HG02571 (cell line): Measurements from ENCODE around the gene BSN.

Experiments
- ATAC-seq: cut with Tn5 transposase; IDR thresholded peaks from one replicate; pipeline ENCODE4 v1.9.1; 2021; ENCODE audit warnings: mild to moderate bottlenecking, moderate library complexity; ENCODE audit not compliant: unreplicated experiment

The BSN gene

DNA sequence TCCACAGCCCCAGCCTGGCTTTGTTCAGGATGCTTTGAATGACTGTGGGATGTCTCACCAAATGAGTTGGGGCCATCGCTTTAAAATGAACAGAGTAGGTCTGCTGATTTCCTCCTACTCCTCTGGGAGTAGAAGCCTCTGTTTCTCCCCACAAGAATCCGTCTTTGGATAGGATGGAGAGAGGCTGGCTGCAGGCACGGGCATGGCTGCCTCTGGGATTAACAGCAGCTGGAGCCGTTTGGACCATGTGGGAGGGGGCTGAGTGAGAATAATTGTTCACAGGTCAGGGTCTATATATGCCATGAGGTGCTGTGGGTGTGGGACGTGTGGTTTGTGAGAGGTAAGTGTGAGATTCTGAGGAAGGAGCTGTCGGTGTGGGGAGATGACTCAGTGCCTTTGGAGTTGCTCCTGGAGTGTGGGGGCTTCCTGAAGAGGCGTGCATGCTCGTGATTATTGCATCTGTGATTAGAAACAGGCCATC lies 71.9 kb downstream of the BSN start:
- ATAC-seq = no peak

DNA sequence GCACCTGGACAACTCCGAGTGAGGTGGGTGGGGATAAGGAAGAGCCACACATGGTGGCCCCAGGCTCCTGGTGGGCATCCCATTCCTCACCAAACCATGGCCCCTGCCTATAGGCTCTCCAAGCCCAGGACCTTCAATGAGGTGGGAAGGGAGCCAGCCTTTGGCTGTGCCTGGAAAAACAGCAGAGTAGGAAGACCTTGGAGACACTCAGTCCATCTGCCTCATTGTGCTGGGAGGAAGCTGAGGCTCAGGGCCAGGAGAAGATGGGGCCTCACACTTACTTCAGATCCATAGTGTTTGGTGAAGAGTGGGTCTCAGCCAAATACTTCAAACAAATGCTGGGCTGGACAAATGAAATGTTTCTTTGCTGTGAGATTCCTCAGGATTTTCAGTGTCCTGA lies 72.5 kb downstream of the BSN start:
- no peak for ATAC-seq

DNA sequence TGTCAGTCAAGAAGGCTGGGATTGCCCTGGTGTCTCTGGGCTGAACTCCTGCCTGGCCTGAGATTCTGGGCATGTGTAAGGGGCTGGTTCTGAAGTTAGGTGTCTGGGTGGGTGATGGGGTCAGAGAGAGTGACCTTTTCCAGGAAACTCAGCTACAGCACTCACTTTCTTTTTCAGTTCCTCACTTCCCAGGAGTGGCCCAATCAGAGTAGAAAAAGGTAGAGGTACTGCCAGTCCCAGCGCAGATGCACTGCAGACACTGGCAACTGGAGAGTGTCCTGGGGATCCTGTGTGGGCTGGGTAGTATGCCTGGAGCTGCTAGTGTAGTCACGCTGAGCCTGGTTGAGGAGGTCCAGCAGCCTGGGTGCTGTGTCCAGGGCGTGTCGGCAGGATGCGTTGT lies 73.4 kb downstream of the BSN start:
- no peak for ATAC-seq

DNA sequence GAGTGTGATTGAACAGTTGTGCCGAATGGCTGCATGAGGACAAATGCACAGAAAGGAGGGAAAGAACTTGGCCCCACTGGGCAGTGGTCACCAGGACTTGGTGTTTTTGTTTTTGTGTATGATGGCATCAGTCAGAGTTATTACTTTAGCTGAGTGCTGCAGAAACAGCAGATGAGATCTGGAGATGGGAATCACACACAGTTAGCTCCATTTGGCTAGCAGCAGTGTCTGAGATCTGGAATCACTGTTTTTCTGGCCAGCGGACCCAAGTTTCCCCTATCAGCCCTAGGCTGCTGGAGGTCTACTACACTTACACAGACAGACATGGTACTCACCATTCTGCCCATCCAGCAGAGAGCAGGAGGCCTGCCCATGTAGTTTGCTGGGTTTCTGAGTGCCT lies 74.0 kb downstream of the BSN start:
- no peak for ATAC-seq

DNA sequence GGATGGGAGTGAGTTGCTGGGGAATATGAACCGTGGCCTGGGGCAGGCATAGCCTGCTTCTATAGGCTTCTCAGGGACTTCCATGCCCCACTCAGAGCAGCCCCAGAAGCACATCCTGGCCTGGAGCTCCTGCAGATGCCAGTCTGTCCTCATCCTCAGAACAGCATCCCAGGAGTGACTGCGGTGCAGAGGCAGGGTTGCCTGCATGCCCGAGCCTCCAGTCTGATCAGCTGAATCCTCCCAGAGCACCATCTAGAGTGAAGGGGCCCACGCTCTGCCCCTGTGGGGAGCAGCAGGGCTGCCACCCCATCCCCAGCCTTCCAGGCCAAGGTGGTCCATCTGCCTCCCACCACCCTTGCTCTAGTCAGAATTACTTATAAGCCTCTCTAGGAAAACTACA lies 75.2 kb downstream of the BSN start:
- ATAC-seq = no peak

DNA sequence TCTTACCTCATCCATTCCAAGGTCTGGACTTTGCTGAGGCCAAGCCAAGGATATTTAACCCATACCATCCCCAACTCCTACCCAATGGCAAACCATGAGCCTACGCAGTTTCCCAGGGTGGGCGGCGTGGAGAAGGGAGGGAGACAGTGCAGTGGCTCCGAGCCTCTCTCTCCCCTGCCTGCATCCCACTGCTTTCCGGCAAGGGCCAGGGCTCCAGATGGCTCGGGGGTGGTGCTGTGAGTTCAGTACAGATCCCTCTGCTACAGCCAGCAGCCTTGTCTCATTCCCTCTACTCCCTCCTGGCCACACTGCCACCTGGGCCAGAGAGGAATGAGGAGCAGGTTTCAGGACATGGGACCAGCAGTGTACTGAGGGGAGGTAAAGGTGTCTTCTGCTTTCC lies 75.6 kb downstream of the BSN start:
- no peak for ATAC-seq

DNA sequence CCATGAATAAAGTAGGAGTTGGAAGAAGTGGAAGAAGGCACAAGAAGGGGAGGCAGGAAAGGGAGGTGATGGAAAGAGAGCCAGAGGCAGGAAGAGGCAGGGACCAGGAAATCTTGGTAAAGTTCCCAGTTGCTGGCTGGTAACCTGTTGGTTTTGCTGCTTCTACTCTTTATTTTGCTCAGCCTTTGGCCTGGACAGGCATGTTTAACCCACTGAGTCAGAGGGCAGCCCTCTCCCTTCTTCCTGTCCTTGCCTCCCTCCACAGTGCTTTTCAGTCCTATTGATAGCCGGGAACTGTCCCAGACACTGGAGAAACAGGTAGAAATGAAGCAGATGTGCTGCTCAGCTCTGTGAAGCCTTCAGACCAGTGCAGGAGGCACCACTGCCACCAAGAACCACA lies 76.5 kb downstream of the BSN start:
- no peak for ATAC-seq

DNA sequence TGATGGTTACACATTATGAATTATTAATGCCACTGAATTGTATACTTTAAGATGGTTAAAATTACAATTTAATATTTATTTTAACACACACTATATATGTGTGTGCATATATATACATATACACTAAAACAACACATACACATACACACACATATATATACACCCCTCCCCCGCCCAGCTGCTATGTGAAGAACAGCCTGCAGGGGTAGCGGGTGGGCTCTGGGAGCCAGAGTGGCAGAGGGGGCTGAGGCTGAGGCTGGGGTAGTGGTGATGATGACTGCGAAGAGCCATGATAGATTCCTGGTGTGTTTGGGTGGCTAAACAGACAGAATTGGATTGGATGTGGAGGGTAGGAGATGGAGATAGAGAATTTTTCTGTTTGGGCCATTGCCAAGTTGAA lies 80.5 kb downstream of the BSN start:
- no peak for ATAC-seq

DNA sequence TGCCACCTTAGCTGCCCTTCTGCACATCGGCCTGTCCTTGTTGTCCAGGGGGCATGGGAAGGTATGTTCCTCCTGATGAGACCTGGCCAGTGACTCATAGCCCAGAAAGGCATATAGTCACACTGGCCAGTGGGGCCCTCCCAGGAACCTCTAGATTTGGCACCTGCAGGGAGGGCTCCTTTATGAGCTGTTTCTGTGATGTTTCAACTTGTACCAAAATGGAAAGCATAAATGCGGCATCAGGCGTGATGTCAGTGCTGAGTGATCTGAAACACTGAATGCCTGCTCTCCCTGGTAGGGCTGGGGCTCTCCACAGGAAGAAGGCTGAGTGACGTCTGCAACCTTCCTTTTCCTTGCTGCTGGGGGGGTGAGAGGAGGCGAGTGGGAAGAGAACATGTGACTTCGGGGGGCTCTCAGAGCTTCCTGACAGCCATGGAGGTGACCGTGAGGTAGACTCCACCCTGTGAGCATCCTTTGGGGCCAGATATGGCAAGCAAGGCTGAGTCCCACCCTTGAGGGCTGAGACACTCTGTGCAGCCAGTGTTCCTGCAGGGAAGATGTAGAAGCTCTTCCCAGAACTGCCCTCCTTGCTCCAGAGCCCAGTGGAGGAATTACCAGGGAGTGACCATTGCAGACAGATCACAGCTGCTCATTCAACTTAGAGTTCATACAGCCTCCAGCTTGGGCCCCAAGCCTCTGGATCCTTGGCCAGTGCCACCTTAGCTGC lies 82.8 kb downstream of the BSN start:
- no peak for ATAC-seq

DNA sequence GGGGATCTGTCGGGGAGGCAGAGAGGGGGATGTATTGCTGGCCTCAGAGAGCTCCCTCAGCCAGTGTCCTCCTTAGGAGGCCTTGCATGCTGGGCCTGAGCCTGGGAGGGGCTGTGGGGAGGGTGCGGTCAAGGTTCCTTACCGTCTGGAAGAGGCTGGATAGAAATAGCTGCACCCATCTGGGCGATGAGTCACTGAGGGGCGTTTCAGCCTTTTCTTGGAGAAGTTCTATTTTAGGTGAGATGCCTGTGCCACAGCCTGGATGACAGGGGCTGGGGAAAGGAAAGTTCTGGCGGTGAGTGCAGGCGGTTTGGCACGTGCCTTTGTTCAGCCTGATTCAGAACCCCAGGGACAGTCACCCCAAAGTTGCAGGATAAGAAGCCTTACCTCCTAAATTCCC lies 84.2 kb downstream of the BSN start:
- ATAC-seq = no peak

DNA sequence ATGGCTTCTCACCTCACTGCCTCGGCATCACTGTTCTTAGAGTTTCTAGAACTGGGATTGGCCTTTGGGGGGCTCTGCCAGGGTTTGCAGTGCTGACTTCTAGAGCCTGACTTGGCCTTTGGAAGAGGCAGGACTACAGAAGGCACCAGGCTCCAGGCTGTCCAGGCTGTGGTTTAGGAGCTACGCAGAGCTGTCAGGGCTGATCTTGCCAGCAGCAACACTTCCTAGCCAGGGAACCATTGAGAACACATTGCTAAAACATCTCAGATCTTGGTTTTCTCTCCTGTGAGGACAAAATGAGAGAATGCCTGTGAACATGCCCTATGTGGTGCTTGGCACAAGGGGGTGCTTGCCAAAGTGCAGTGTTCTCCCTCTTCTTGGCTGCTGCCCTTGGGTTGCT lies 85.3 kb downstream of the BSN start:
- no peak for ATAC-seq

DNA sequence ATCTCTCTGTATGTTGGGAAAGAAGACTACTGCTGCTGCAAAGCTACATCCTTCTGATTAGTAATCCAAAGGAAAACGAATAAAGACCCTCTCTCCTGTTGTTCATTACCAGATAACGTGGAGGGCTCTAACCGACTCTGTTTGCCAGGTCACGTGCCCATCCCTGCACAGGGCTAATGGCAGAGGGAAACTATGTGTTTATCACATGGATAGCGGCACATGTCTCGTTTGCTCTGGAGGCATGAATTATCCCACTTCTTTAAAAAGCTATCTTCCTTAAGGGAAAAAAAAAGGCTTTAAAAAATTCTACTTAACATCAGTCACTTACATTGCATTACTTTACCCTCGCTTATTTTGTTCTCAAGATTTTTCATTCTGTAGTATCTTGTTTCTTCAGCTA lies 87.0 kb downstream of the BSN start:
- no peak for ATAC-seq

DNA sequence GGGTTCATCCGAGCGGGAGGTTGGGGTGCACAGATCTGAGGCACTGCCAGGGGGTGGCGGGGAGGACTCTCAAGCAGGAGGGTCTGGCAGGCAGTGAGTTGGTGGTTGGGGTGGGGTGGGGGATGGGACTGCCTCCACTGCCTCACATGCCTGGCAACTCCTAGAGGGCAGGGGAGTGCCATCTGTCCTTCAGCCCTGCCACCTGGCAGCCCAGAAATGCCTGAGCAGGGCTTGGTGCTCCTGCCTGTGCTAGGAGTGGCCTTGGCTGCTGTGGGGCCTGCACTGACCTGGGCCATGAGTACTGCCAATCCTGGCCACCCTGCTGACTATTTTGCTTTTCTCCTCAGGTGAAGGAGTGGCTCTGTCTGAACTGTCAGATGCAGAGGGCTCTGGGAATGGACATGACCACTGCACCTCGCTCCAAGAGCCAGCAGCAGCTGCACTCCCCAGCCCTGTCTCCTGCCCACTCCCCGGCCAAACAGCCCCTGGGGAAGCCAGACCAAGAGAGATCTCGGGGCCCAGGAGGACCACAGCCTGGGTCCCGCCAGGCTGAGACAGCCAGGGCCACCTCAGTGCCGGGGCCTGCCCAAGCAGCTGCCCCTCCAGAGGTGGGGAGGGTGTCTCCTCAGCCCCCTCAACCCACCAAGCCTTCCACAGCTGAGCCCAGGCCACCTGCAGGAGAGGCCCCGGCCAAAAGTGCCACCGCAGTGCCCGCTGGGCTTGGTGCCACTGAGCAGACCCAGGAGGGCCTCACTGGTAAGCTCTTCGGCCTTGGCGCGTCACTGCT lies 87.8 kb downstream of the BSN start:
- no peak for ATAC-seq

DNA sequence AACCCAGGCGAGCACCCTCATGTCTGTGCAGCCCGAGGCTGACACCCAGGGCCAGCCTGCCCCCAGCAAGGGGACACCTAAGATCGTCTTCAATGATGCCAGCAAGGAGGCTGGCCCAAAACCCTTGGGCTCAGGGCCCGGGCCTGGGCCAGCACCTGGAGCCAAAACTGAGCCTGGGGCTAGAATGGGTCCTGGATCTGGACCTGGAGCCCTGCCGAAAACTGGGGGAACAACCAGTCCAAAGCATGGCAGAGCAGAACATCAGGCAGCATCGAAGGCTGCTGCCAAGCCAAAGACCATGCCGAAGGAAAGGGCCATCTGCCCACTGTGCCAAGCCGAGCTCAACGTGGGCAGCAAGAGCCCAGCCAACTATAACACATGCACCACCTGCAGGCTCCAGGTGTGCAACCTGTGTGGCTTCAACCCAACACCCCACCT lies 88.5 kb downstream of the BSN start:
- ATAC-seq = no peak

DNA sequence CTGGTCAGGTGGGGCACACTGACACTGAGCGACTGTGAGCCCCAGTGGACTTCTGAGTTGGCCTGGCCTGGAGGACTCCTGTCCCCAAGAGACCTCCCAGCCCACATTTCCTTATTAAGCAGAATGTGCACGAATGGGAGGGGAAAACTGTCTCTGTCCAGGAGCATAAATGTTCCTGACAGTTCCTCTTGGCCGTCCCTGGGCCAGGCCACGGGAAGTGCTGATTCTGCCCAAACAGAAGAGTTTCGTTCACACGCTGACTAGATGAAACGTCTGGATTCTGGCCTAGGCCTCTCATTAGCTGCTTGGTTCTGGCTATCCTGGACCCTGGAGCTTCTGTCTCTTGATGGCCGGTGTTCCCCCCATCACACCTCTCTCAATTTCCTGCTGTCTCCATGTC lies 90.4 kb downstream of the BSN start:
- ATAC-seq = no peak

DNA sequence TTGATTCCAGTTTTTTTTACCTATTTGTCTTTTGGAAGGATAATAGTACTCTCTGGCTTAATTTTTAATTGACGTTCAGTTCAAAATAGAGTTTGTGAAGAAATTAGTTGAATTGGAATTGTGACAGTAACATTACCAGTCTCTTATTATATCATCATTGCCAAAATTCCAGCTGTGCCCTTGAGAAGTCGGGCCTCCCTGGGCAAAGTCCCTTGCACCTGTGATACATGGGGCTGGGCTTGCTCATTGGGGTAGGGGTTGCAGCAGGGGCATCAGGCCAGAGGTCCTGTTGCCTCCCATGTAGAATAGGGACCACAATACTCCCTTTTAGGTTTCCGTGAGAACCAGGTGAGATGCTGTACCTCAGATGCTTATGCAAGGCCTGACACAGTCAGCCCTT lies 92.0 kb downstream of the BSN start:
- no peak for ATAC-seq

DNA sequence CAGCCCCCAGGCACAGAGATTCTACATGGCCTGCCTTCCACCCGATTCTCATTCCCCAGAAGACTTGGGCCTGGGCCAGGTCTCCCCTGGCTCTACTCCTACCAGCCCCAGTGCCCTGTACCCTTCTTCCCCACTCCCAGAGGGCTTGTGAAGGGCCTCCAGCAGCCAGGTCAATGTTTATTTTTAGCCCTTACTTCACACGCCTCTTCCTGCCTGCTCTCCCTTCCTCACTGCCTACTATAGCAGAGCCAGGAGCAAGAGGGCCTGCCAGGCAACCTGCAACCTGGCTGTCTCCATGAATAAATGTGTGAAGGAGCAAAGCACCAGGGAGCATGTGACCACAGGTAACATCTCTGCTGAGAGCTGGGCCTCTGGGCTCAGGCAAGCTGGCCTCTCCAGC lies 93.5 kb downstream of the BSN start:
- no peak for ATAC-seq

DNA sequence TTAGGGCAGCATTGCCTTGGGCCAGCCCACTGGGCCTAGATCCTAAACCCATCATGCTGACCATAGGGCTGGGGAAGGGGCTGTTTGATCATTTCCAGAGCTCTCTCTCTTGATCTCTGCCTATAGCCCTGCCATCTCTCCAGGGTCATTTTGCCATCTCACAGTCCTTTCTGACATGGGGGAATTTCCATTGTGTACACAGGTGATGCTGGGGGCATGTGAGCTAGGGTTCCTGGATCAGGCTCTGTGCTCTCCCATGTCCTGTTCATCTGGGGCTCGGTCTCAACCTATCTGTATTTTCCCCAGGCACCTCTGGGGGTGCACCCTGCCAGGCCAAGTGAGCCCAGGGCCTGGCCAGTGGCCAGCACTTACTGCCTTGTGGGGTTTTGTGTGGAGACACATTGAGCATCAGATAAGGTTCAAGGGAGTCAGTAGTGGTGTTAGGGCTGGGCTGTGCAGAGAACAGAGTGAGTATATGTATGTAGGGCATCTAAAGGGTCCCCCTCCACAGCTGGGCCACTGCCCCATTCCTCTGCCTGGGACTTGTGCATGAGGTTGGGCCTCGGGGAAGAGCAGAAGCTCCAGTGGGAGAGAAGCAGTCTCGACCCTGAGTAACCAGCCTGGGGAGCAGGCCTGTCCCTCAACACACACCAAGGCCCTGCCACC lies 94.2 kb downstream of the BSN start:
- ATAC-seq = no peak

DNA sequence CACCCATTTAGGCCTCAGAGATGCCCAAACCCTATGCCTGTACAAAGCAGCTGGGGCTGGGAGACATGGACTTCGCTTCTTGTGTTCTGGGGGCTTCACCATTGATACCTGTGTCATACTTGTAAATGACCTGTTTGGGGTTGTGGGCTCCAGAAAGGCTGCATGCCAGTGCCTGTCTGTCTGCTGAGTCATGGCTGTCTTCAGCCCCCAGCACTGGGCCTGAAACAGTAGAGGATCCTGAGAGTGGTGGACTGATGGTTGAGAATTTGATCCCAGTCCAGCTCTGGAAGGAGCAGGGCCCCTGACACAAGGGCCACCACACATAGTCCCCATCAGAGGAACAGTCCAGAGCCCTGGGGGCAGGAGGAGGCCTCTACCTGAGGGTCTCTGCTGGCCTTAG lies 95.3 kb downstream of the BSN start:
- no peak for ATAC-seq

DNA sequence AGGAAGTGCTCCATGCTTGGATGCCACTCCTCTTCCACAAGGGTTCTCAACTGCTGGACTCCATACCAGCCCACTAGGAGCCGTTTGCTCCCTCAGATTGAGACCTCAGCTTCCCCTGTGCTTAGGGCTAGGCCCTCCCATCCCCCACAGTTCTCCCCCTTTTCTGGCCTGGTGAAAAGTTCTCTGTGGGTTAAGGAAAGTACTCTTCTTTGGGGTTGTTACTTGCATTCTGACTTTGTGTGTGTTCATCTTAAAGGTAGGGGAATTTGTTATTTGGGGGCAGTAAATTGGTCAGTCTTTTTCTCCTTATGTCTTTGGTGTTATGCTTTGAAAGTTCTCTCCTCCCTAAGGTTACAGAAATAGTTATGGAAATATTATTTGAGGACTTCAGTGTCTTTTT lies 95.9 kb downstream of the BSN start:
- no peak for ATAC-seq

DNA sequence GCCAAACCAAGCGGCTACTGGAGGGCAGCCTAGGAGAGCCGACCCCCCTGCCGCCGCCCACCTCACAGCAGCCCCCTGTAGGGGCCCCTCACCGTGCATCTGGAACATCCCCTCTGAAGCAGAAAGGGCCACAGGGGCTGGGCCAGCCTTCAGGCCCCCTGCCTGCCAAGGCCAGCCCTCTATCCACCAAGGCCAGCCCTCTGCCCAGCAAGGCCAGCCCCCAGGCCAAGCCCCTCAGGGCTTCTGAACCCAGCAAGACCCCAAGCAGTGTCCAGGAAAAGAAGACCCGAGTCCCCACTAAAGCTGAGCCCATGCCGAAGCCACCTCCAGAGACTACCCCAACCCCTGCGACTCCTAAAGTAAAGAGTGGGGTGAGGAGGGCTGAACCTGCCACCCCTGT lies 96.4 kb downstream of the BSN start:
- ATAC-seq = no peak
